ENCODE results near the gene BEST4. TPM values are rescaled to one million over a fixed set of nuclear protein-coding genes. Genes with fewer than 3 reads are reported as not detected.

Gene BEST4
- total and polyA plus RNA-seq, 2 of the 13 experiments (the other 11 are each of a cell fraction or from before 2014, with no cell fraction given): 0.77 to 1.4 TPM

DNA sequence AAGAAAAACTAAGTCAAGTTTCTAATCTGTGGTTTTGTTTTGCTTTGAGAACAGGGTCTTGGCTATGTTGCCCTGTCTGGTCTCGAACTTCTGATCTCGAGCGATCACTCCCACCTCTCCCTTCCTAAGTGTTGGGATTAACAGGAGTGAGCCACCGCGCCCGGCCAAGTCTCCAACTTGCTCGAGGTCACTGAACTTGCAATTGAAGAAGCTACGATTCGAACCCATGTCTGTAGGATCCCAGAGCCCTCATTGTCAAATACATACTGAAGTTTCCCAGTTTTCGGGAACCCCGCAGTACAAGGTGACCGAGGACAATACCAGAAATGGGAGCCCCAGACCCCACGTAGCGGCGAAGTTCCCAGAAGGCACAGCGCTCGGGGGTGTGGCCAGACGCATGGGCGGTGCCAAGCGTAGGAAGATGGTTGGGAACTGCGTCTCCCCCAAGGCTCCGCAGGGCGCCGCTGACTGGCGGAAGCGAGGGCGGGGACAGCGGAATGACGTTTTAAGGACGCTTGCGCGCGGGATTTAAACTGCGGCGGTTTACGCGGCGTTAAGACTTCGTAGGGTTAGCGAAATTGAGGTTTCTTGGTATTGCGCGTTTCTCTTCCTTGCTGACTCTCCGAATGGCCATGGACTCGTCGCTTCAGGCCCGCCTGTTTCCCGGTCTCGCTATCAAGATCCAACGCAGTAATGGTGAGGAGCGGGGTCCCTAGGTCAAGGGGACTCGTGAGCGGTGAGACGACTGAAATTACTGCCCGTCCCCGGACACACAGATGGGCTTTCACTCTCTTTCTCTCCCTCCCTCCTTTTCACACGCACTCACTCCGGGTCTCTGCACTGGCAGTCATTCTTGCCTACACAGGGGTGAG, 48.4 kb downstream of the BEST4 start, which contains the start of gene KIF2C (continued):
- peak; percentile 84; the same call in 1 of the 2 replicates for TF ChIP-seq ZNF350 (CRISPR knock-in tag; IDR thresholded peaks at IDR 0.05; ENCODE audit: borderline replicate concordance, low read depth)
- TF ChIP-seq ZNF143 (CRISPR knock-in tag; IDR thresholded peaks at IDR 0.05): peak; percentile 90
- no peak for TF ChIP-seq SNRNP70 (IDR thresholded peaks at IDR 0.05; ENCODE audit: low read depth, low read length)
- TF ChIP-seq, protein P1, sequence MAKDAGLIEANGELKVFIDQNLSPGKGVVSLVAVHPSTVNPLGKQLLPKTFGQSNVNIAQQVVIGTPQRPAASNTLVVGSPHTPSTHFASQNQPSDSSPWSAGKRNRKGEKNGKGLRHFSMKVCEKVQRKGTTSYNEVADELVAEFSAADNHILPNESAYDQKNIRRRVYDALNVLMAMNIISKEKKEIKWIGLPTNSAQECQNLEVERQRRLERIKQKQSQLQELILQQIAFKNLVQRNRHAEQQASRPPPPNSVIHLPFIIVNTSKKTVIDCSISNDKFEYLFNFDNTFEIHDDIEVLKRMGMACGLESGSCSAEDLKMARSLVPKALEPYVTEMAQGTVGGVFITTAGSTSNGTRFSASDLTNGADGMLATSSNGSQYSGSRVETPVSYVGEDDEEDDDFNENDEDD (CRISPR knock-in tag; IDR thresholded peaks at IDR 0.05; ENCODE audit: borderline replicate concordance): peak; percentile 99
- TF ChIP-seq, protein P2, sequence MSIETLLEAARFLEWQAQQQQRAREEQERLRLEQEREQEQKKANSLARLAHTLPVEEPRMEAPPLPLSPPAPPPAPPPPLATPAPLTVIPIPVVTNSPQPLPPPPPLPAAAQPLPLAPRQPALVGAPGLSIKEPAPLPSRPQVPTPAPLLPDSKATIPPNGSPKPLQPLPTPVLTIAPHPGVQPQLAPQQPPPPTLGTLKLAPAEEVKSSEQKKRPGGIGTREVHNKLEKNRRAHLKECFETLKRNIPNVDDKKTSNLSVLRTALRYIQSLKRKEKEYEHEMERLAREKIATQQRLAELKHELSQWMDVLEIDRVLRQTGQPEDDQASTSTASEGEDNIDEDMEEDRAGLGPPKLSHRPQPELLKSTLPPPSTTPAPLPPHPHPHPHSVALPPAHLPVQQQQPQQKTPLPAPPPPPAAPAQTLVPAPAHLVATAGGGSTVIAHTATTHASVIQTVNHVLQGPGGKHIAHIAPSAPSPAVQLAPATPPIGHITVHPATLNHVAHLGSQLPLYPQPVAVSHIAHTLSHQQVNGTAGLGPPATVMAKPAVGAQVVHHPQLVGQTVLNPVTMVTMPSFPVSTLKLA (IDR thresholded peaks at IDR 0.05): peak; percentile 52
- TF ChIP-seq STAT5B (CRISPR knock-in tag; IDR thresholded peaks at IDR 0.05): no peak; the same call in 1 of the 2 replicates
- peak; percentile 61; the same call in 1 of the 2 replicates for TF ChIP-seq KLF9 (CRISPR knock-in tag; IDR thresholded peaks at IDR 0.05; ENCODE audit: low read depth)
- peak; percentile 42; the same call in 1 of the 2 replicates for TF ChIP-seq MIXL1 (CRISPR knock-in tag; IDR thresholded peaks at IDR 0.05)
- peak; percentile 84 for TF ChIP-seq KDM5A (IDR thresholded peaks at IDR 0.05; ENCODE audit: borderline replicate concordance, low read length)
- TF ChIP-seq GATAD1 (CRISPR knock-in tag; IDR thresholded peaks at IDR 0.05): peak; percentile 95
- peak; percentile 79 for TF ChIP-seq IRF2 (CRISPR knock-in tag; IDR thresholded peaks at IDR 0.05)
- peak; percentile 53; the same call in 1 of the 2 replicates for TF ChIP-seq GATA4 (IDR thresholded peaks at IDR 0.05; ENCODE audit: borderline replicate concordance, low read depth)
- peak; percentile 49; the same call in 1 of the 2 replicates for TF ChIP-seq RXRA (CRISPR knock-in tag; IDR thresholded peaks at IDR 0.05)
- TF ChIP-seq SP2 (CRISPR knock-in tag; IDR thresholded peaks at IDR 0.05): peak; percentile 75
- TF ChIP-seq ZNF766 (CRISPR knock-in tag; IDR thresholded peaks at IDR 0.05; ENCODE audit: borderline replicate concordance): 0 out of 2 replicates have a peak, but pooled peaks have one; percentile 32
- TF ChIP-seq ZNF614 (CRISPR knock-in tag; IDR thresholded peaks at IDR 0.05; ENCODE audit: borderline replicate concordance): peak; percentile 73; the same call in 1 of the 2 replicates
- TF ChIP-seq ZNF562 (CRISPR knock-in tag; IDR thresholded peaks at IDR 0.05; ENCODE audit: borderline replicate concordance): no peak
- peak; percentile 81 for TF ChIP-seq ZMYM4 (CRISPR knock-in tag; IDR thresholded peaks at IDR 0.05)
- TF ChIP-seq ZFP1 (CRISPR knock-in tag; IDR thresholded peaks at IDR 0.05): 0 out of 2 replicates have a peak, but pooled peaks have one; percentile 50
- TF ChIP-seq, protein P3, sequence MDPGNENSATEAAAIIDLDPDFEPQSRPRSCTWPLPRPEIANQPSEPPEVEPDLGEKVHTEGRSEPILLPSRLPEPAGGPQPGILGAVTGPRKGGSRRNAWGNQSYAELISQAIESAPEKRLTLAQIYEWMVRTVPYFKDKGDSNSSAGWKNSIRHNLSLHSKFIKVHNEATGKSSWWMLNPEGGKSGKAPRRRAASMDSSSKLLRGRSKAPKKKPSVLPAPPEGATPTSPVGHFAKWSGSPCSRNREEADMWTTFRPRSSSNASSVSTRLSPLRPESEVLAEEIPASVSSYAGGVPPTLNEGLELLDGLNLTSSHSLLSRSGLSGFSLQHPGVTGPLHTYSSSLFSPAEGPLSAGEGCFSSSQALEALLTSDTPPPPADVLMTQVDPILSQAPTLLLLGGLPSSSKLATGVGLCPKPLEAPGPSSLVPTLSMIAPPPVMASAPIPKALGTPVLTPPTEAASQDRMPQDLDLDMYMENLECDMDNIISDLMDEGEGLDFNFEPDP (CRISPR knock-in tag; conservative IDR thresholded peaks at IDR 0.05): 0 out of 2 replicates have a peak, but pooled peaks have one; percentile 78
- TF ChIP-seq ARNT (IDR thresholded peaks at IDR 0.05): no peak
- TF ChIP-seq RFX5 (IDR thresholded peaks at IDR 0.05; ENCODE audit: low read depth, low read length): 0 out of 2 replicates have a peak, but pooled peaks have one; percentile 44
- TF ChIP-seq ZNF607 (CRISPR knock-in tag; IDR thresholded peaks at IDR 0.05; ENCODE audit: borderline replicate concordance): 0 out of 2 replicates have a peak, but pooled peaks have one; percentile 46
- peak; percentile 28; the same call in 1 of the 2 replicates for TF ChIP-seq CBFB (CRISPR knock-in tag; IDR thresholded peaks at IDR 0.05)

Measured in HepG2 (cell line).